Panc1 (cell line): ENCODE results near the gene COLGALT1. TPM values are rescaled to one million over a fixed set of nuclear protein-coding genes. Genes with fewer than 3 reads are reported as not detected.

Source experiments
- ATAC-seq: fragments of 200-7000 bp; cut with Tn5 transposase; 2 replicates; pipeline ENCODE4 v1.9.1; 2020; ENCODE audit warnings: mild to moderate bottlenecking, moderate library complexity
- BruUV-seq: library from RNA; stranded (reverse); fragments of 400-500 nt; replicated peaks from 2 replicates; lab custom pipeline; 2021; lab: Mats Ljungman, UMichigan
- CTCF ChIA-PET: fragments of 300-600 bp; sonication (Branson Sonifier 250); formaldehyde crosslinking; loops from one replicate; lab custom pipeline; 2022; ENCODE audit warnings: antibody characterized with exemption; lab: Charles Lee
- POLR2A ChIA-PET: fragments of 300-600 bp; sonication (Branson Sonifier 250); formaldehyde crosslinking; loops from one replicate; lab custom pipeline; 2022; ENCODE audit warnings: antibody characterized with exemption; lab: Charles Lee
- DNase-seq: peaks from one replicate; pipeline ENCODE4 v3.0.0-alpha.2; 2010; ENCODE audit warnings: low read depth, low spot score
- H3K27ac ChIP-seq: 2 replicates; pipeline ENCODE4 v1.5.1; 2011; ENCODE audit warnings: mild to moderate bottlenecking, low read length, inconsistent platforms
- H3K27me3 ChIP-seq: fragments of 200-500 bp; sonication (Bioruptor generic); 2 replicates; pipeline ENCODE4 v1.6.0; 2014; ENCODE audit warnings: low read length, inconsistent platforms; ENCODE audit not compliant: control insufficient read depth, insufficient read depth
- H3K36me3 ChIP-seq: fragments of 200-500 bp; sonication (Bioruptor generic); 2 replicates; pipeline ENCODE4 v1.5.1; 2014; ENCODE audit warnings: inconsistent platforms, mild to moderate bottlenecking, low read length, moderate library complexity; ENCODE audit not compliant: control insufficient read depth, insufficient read depth
- H3K4me1 ChIP-seq: 2 replicates; pipeline ENCODE4 v1.5.1; 2011; ENCODE audit warnings: inconsistent platforms, mild to moderate bottlenecking, low read length, moderate library complexity; ENCODE audit not compliant: control insufficient read depth, insufficient read depth
- H3K4me3 ChIP-seq, 2 experiments: 2 replicates each; pipeline ENCODE4 v1.5.1; 2011 to 2012; ENCODE audit warnings: low read depth in 2 of 2, low read length in 2 of 2, mild to moderate bottlenecking in 2 of 2, inconsistent platforms in 1 of 2, moderate library complexity in 1 of 2
- H3K9me3 ChIP-seq: fragments of 200-500 bp; sonication (Bioruptor generic); 2 replicates; pipeline ENCODE4 v1.5.1; 2014; ENCODE audit warnings: low read depth, mild to moderate bottlenecking, inconsistent platforms, low read length, moderate library complexity; ENCODE audit not compliant: control insufficient read depth, insufficient read depth
- CTCF ChIP-seq: fragments of 450-650 bp; IDR thresholded peaks from 2 replicates; pipeline ENCODE4 v1.5.1; 2017; ENCODE audit warnings: mild to moderate bottlenecking
- POLR2AphosphoS5 ChIP-seq: IDR thresholded peaks from 2 replicates; pipeline ENCODE4 v1.6.1; 2012; ENCODE audit warnings: mild to moderate bottlenecking, low read depth, low read length, moderate library complexity
- SIN3A ChIP-seq: IDR thresholded peaks from 2 replicates; pipeline ENCODE4 v1.6.1; 2012; ENCODE audit warnings: low read depth, mild to moderate bottlenecking, low read length, moderate library complexity, borderline replicate concordance; ENCODE audit not compliant: insufficient read depth
- TCF7L2 ChIP-seq: IDR thresholded peaks from 2 replicates; pipeline ENCODE4 v1.6.1; 2011; ENCODE audit warnings: mild to moderate bottlenecking, low read depth, low read length, inconsistent platforms
- in situ Hi-C: cut with HindIII; loops from 2 replicates; pipeline ENCODE4 v1.10.0; 2016; ENCODE audit warnings: low sequenced_read_pairs, low pct_unique_long_range_greater_than_20kb
- intact Hi-C: fragments of 100-400 bp; cut with micrococcal nuclease; formaldehyde crosslinking; loops from one replicate; pipeline ENCODE4 v1.10.0; 2022; ENCODE audit not compliant: unreplicated experiment
- total RNA-seq: library from RNA; stranded (reverse); gene quantifications from one replicate; pipeline ENCODE4 v1.2.1, GENCODE V29; 2021; ENCODE audit not compliant: unreplicated experiment
- TF ChIP-seq, protein P1 (sequence below), 2 experiments: IDR thresholded peaks; 2 replicates each; pipeline ENCODE4 v1.6.1; 2011 to 2012; ENCODE audit warnings: low read depth in 2 of 2, control low read depth in 1 of 2, low read length in 1 of 2, mild to moderate bottlenecking in 1 of 2, moderate library complexity in 1 of 2; ENCODE audit not compliant: insufficient read depth in 1 of 2

The COLGALT1 gene
- total RNA-seq, 1 experiment from 2014 or later = 97.2 TPM

GRCh38 chr19:17538684-17539237 lies 16.7 kb upstream of the COLGALT1 start:
- Histone ChIP-seq H3K27ac (no peak overlapping the region), H3K9me3 (no peaks in the 10 kb centered on the region), H3K36me3 (no peaks in the 10 kb centered on the region), H3K27me3 (no peaks in the 10 kb centered on the region), H3K4me3 (peak overlapping the region; percentile 47 to 59), H3K4me1 (no peaks in the 10 kb centered on the region)
- intact Hi-C loops = no loop called here
- DNase-seq = no peak
- ChIA-PET POLR2A (no interaction called here), CTCF (no interaction called here)
- no TSS peak for BruUV-seq
- TF ChIP-seq, protein P1, sequence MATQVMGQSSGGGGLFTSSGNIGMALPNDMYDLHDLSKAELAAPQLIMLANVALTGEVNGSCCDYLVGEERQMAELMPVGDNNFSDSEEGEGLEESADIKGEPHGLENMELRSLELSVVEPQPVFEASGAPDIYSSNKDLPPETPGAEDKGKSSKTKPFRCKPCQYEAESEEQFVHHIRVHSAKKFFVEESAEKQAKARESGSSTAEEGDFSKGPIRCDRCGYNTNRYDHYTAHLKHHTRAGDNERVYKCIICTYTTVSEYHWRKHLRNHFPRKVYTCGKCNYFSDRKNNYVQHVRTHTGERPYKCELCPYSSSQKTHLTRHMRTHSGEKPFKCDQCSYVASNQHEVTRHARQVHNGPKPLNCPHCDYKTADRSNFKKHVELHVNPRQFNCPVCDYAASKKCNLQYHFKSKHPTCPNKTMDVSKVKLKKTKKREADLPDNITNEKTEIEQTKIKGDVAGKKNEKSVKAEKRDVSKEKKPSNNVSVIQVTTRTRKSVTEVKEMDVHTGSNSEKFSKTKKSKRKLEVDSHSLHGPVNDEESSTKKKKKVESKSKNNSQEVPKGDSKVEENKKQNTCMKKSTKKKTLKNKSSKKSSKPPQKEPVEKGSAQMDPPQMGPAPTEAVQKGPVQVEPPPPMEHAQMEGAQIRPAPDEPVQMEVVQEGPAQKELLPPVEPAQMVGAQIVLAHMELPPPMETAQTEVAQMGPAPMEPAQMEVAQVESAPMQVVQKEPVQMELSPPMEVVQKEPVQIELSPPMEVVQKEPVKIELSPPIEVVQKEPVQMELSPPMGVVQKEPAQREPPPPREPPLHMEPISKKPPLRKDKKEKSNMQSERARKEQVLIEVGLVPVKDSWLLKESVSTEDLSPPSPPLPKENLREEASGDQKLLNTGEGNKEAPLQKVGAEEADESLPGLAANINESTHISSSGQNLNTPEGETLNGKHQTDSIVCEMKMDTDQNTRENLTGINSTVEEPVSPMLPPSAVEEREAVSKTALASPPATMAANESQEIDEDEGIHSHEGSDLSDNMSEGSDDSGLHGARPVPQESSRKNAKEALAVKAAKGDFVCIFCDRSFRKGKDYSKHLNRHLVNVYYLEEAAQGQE (IDR thresholded peaks at IDR 0.05; ENCODE audit: insufficient read depth in 1 of 2, low read depth in 2 of 2, low read length in 1 of 2) = no peak
- no peak for TF ChIP-seq SIN3A
- no peak for TF ChIP-seq TCF7L2
- no peak for TF ChIP-seq CTCF
- TF ChIP-seq POLR2AphosphoS5 = no peak
- in situ Hi-C loops = no loop called here
- ATAC-seq = peak; percentile 54

- intact Hi-C loops (no loop called here), in situ Hi-C loops (no loop called here)
- CTCF ChIA-PET = no interaction called here
- no TSS peak for BruUV-seq
- ATAC-seq (peak; percentile 92), DNase-seq (peak; percentile 63)
- H3K36me3 ChIP-seq = no peaks in the 10 kb centered on the region
- H3K27me3 ChIP-seq = no peaks in the 10 kb centered on the region
- no peak for TF ChIP-seq SIN3A
- TF ChIP-seq, protein P1 (IDR thresholded peaks at IDR 0.05; ENCODE audit: insufficient read depth in 1 of 2, low read depth in 2 of 2, low read length in 1 of 2) = peak; percentile 85 to 92
- peak overlapping the region; percentile 47 to 59 for H3K4me3 ChIP-seq
- POLR2A ChIA-PET = no interaction called here
- H3K4me1 ChIP-seq = no peaks in the 10 kb centered on the region
- H3K27ac ChIP-seq = no peak overlapping the region
- H3K9me3 ChIP-seq = no peaks in the 10 kb centered on the region
These were observed 16.0 kb upstream of the COLGALT1 start for GRCh38 chr19:17539238-17540117.
